ENCODE results near the gene SPON2. TPM values are rescaled to one million over a fixed set of nuclear protein-coding genes. Genes with fewer than 3 reads are reported as not detected.
A peak's percentile ranks its signal among the peaks of the same experiment; 100 is the strongest.

Gene SPON2
- total and polyA plus RNA-seq, 2 of the 4 experiments (the other 2 are of a cell fraction), result 21.1 to 177 TPM

GRCh38 chr4:1183985-1184773 lies 11.8 kb upstream of the SPON2 start (continued):
- TF ChIP-seq MAFK (IDR thresholded peaks at IDR 0.05; ENCODE audit: low read depth, low read length) (no peak), NFE2L2 (IDR thresholded peaks at IDR 0.05; ENCODE audit: low read depth, low read length) (no peak)

DNA sequence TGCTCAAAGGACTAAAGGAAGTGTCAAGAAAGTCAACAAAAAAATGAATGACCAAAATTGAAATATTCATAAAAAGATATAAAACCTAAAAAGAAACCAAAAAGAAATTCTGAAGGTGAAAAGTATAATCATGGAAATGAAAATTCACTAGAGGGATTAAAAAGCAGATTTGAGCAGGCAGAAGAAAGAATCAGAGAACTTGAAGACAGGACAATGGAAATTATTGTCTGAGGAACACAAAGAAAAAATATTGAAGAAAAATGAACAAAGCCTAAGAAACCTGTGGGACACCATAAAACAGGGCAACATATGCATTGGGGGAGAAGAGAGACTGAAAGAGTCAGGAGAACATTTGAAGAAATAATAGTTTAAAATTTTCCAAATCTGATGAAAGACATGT lies 9.9 kb upstream of the SPON2 start:
- POLR2A ChIA-PET (ENCODE audit: unreplicated experiment), result no interaction called here
- H3K23ac ChIP-seq (ENCODE audit: low read depth, low read length), result no peak overlapping the region
- H2BK5ac ChIP-seq (ENCODE audit: low read depth, low read length, poor library complexity, severe bottlenecking), result peak overlapping the region; percentile 96
- no peak overlapping the region for H3K27ac ChIP-seq (ENCODE audit: insufficient read depth, low read length)
- H2BK120ac ChIP-seq (ENCODE audit: low read depth, low read length), result peak overlapping the region; percentile 85
- no peaks in the 10 kb centered on the region for H3K9me1 ChIP-seq (ENCODE audit: insufficient read depth, low read length)
- no peak for DNase-seq
- peaks cover 15% of the 10 kb centered on the region for H3K9me3 ChIP-seq (ENCODE audit: control insufficient read depth, insufficient read depth, low read length)
- dilution Hi-C loops (cut with HindIII; ENCODE audit: low sequenced_read_pairs, unreplicated experiment) (no loop called here), intact Hi-C loops (cut with micrococcal nuclease) (no loop called here), in situ Hi-C loops (cut with MboI; ENCODE audit: low sequenced_read_pairs) (no loop called here)
- no peak overlapping the region for H2AK5ac ChIP-seq (ENCODE audit: low read depth, low read length)
- no peak for ATAC-seq (ENCODE audit: low read depth)
- BruUV-seq (replicated peaks), result no TSS peak
- no peaks in the 10 kb centered on the region for H3K27me3 ChIP-seq (ENCODE audit: control insufficient read depth, insufficient read depth, low read length)
- H3K4ac ChIP-seq (ENCODE audit: low read depth, low read length), result no peak overlapping the region
- peaks cover 12% of the 10 kb centered on the region for H3K4me1 ChIP-seq (ENCODE audit: control insufficient read depth, insufficient read depth, low read length)
- H4K20me1 ChIP-seq (ENCODE audit: insufficient read depth, low read length), result no peaks in the 10 kb centered on the region
- H3K14ac ChIP-seq (replicated peaks; ENCODE audit: low read depth, low read length), result no peak overlapping the region
- CTCF ChIA-PET, result no interaction called here
- H3K56ac ChIP-seq (ENCODE audit: extremely low read depth, insufficient read depth, low read length), result no peak overlapping the region
- H4K8ac ChIP-seq (ENCODE audit: low read depth in 2 of 2, low read length in 2 of 2), result no peak overlapping the region; a peak in 1 of 4 replicates
- H3K18ac ChIP-seq (ENCODE audit: low read depth, low read length), result no peak overlapping the region; the same call in 1 of the 2 replicates
- no peak overlapping the region for H3K9ac ChIP-seq (ENCODE audit: low read depth, low read length)
- no peaks in the 10 kb centered on the region; a peak in 1 of 4 replicates for H3K79me1 ChIP-seq (ENCODE audit: low read depth in 1 of 2, low read length in 2 of 2)
- no peak overlapping the region for H2AK9ac ChIP-seq (replicated peaks; ENCODE audit: low read depth, low read length, poor library complexity)
- H4K5ac ChIP-seq (ENCODE audit: low read depth, low read length), result no peak overlapping the region; the same call in 1 of the 2 replicates
- no peak overlapping the region for H3K4me3 ChIP-seq (ENCODE audit: insufficient read depth, low read depth, low read length)
- H2BK15ac ChIP-seq (ENCODE audit: low read depth, low read length), result no peak overlapping the region
- no peak overlapping the region for H2BK20ac ChIP-seq (ENCODE audit: low read depth, low read length)
- TF ChIP-seq NFE2L2 (IDR thresholded peaks at IDR 0.05; ENCODE audit: low read depth, low read length) (no peak), BHLHE40 (IDR thresholded peaks at IDR 0.05; ENCODE audit: low read depth, low read length) (no peak), RFX5 (IDR thresholded peaks at IDR 0.05; ENCODE audit: low read depth, low read length) (no peak), MXI1 (IDR thresholded peaks at IDR 0.05; ENCODE audit: borderline replicate concordance, low read depth, low read length) (no peak), USF2 (IDR thresholded peaks at IDR 0.05; ENCODE audit: low read depth, low read length) (no peak), CTCF (conservative IDR thresholded peaks at IDR 0.05; ENCODE audit: low read depth, low read length) (no peak), MAZ (IDR thresholded peaks at IDR 0.05; ENCODE audit: borderline replicate concordance, low read depth, low read length) (no peak), POLR2A (IDR thresholded peaks at IDR 0.05; ENCODE audit: low read depth, low read length) (no peak), FOS (IDR thresholded peaks at IDR 0.05; ENCODE audit: low read depth, low read length) (no peak)
- H4K91ac ChIP-seq (ENCODE audit: insufficient read depth, low read depth, low read length), result no peak overlapping the region
- H3K4me2 ChIP-seq (ENCODE audit: low read depth, low read length), result no peak overlapping the region
- no peak overlapping the region for H2AFZ ChIP-seq (replicated peaks; ENCODE audit: low read length, poor library complexity)
- no peaks in the 10 kb centered on the region for H3K36me3 ChIP-seq (ENCODE audit: control insufficient read depth, insufficient read depth, low read length)

All from IMR-90 (cell line).